Vagina (tissue), 2 donors: Measurements from ENCODE around the gene FAM222A.

Experiments used
- CTCF ChIP-seq, 3 experiments: fragments of 450-650 bp in 2 of 3; fragments of 200-600 bp in 1 of 3; sonication (generic) in 1 of 3; IDR thresholded peaks; one replicate each; pipeline ENCODE4 v1.5.1; 2017 to 2019; ENCODE audit warnings: antibody characterized with exemption in 3 of 3, mild to moderate bottlenecking in 2 of 3, moderate library complexity in 2 of 3
- POLR2A ChIP-seq, 2 donors: fragments of 450-650 bp; IDR thresholded peaks; one replicate each; pipeline ENCODE4 v1.6.1; 2017; ENCODE audit warnings: antibody characterized with exemption in 2 of 2, mild to moderate bottlenecking in 2 of 2, moderate library complexity in 2 of 2
- POLR2AphosphoS5 ChIP-seq, 2 donors: sonication (generic); formaldehyde crosslinking; IDR thresholded peaks; one replicate each; pipeline ENCODE4 v1.9.0; 2017; ENCODE audit warnings: antibody characterized with exemption in 2 of 2, mild to moderate bottlenecking in 2 of 2, low read depth in 1 of 2; ENCODE audit not compliant: insufficient read depth in 1 of 2

DNA sequence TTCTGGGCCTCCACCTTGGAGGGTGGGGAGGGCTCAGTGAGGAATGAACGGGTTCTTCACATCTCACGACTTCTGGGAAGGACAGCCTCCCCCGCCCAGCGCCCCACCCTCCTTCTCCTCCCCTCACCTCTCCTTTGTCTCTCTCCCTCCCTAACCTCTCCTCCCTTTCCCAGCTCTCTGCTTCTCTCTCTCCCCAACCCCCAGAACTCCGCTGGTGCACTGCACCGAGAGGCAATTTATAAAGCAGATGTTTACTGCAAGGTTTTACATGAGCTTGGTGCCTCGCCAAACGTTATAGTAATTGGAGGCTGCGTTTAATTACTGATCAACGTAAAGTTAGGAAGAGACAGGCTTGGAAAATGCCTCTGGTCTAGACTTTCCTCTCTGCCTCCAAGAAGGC is 42.9 kb upstream of the FAM222A start:
- no peak for TF ChIP-seq CTCF (IDR thresholded peaks at IDR 0.05)
- no peak for TF ChIP-seq POLR2A (IDR thresholded peaks at IDR 0.05)
- TF ChIP-seq POLR2AphosphoS5 (IDR thresholded peaks at IDR 0.05; ENCODE audit: insufficient read depth in 1 of 2, low read depth in 1 of 2), result no peak
